Limb (tissue), 2 donors: ENCODE results near the gene TMCO4.
A peak's percentile ranks its signal among the peaks of the same experiment; 100 is the strongest.
"Not testable (repeated sequence)": the region's sequence is repeated elsewhere in the genome, so short reads cannot be mapped to it uniquely, and the experiment has no call there.

Experiments
- DNase-seq, 2 donors: peaks; one replicate each; pipeline ENCODE4 v3.0.0-alpha.2; 2016; ENCODE audit errors: extremely low spot score in 2 of 2

Gene TMCO4

GRCh38 chr1:19799230-19800075, at the start of gene TMCO4:
TSS of gene TMCO4 (minus strand) at chr1:19799916. CDS start at chr1:19780758, 19,158 bp downstream.
- DNase-seq = peak in 1 of 2 donors; percentile 52

GRCh38 chr1:19849307-19849706, 49.6 kb upstream of the TMCO4 start:
- not testable (repeated sequence) for DNase-seq

GRCh38 chr1:19847334-19847733, 47.6 kb upstream of the TMCO4 start:
- not testable (repeated sequence) for DNase-seq

GRCh38 chr1:19846338-19846737, 46.6 kb upstream of the TMCO4 start:
- DNase-seq = no peak

- no peak for DNase-seq
These were observed 45.8 kb upstream of the TMCO4 start for GRCh38 chr1:19845555-19845954.

- no peak for DNase-seq
These were observed 45.2 kb upstream of the TMCO4 start for GRCh38 chr1:19844731-19845495.

GRCh38 chr1:19840228-19840627, 40.5 kb upstream of the TMCO4 start:
- DNase-seq = no peak

- no peak for DNase-seq
These were observed 38.1 kb upstream of the TMCO4 start for GRCh38 chr1:19837866-19838265.

- no peak for DNase-seq
These were observed 35.9 kb upstream of the TMCO4 start for GRCh38 chr1:19835578-19835977.

GRCh38 chr1:19831441-19831840, 31.7 kb upstream of the TMCO4 start:
- no peak for DNase-seq

- no peak for DNase-seq
These were observed 28.8 kb upstream of the TMCO4 start for GRCh38 chr1:19828546-19828945.

GRCh38 chr1:19825298-19825697, 25.6 kb upstream of the TMCO4 start:
- DNase-seq = no peak

- DNase-seq = no peak
These were observed 24.8 kb upstream of the TMCO4 start for GRCh38 chr1:19824541-19824940.

- no peak for DNase-seq
These were observed 24.3 kb upstream of the TMCO4 start for GRCh38 chr1:19824036-19824435.

- no peak for DNase-seq
These were observed 20.0 kb upstream of the TMCO4 start for GRCh38 chr1:19819701-19820100.

GRCh38 chr1:19818324-19818723, 18.6 kb upstream of the TMCO4 start:
- DNase-seq = no peak

- no peak for DNase-seq
These were observed 17.4 kb upstream of the TMCO4 start for GRCh38 chr1:19817160-19817559.

GRCh38 chr1:19816737-19817086, 17.0 kb upstream of the TMCO4 start:
- DNase-seq = not testable (repeated sequence)

- peak in 1 of 2 donors; percentile 13 for DNase-seq
These were observed 16.4 kb upstream of the TMCO4 start for GRCh38 chr1:19815801-19816736.

GRCh38 chr1:19814681-19815503, 15.2 kb upstream of the TMCO4 start, which contains the start of gene RNF186:
TSS of gene RNF186 (minus strand) at chr1:19815283. CDS start at chr1:19815101, 182 bp downstream.
- DNase-seq = no peak
